ENCODE results near the gene ORM2.
A peak's percentile ranks its signal among the peaks of the same experiment; 100 is the strongest.

Gene ORM2

DNA sequence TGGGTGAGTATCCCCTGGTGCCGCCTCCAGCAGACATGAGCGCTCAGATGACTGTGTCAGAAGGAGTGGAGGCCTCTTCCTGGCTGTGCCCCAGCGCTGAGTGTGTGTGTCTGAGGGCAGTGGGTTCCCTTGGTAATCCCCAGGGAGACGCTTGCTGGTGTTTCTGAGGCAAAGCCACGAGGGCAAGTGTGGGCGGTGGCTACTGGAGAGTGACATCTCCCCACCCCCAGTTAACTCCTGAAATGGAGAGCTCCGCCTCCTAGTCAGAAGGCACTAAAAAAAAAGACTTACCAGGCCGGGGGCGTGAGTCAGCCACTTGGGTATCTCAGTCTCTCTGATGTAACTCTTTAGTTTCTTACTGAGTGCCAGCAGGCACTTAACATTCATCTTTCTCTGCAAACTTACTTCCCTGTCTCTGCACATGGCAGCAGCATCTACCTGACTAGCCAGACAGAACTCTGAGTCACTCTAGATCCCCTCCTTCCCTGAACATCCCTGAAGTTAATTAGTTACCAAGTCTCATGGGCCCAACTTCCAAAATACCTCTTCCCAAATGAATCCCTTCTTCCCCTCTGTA is 19.3 kb downstream of the ORM2 start:
- peak; percentile 92 for DNase-seq

DNA sequence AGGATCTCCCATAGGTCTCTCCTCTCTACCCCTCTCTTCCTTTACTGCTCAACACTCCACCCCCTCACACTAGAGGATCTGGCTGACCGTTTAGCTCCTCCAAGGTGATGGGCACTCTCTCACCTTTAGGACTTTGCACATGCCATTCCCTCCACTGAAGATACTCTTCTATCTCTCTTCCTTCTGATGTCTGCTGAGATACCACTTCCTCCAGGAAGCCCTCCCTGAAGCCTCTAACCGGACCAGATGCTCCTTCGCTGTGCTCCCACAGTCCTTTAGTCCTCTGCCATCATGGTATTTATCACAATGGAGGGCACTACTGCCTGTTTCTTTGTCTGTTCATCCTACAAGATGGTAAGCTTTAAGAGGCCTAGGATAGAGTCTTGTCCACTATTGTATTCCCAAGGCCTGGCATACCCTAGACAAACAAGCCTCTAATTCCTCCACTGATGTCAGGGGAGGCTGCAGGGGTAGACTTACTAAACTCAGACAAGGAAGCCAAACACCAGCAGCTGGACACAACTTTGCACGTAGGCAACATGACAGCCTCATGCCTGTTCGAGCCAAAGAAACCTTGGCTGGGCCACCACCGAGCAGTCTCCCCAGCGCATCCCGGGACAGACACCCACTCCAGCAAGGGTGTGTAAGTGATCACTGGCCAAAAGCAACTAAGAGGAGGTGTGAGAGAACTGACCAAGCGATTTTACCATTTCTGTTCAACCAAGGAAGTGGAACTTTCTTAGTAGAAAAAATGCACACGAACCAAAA is 20.2 kb downstream of the ORM2 start:
- Histone ChIP-seq H3K27ac (peak overlapping the region; percentile 48), H3K9me3 (ENCODE audit: severe bottlenecking) (no peaks in the 10 kb centered on the region), H3K36me3 (peaks cover 100% of the 10 kb centered on the region), H3K4me3 (ENCODE audit: low read depth, low read length) (no peak overlapping the region), H3K27me3 (ENCODE audit: insufficient read depth, low read depth, severe bottlenecking) (no peaks in the 10 kb centered on the region)
- no peak for DNase-seq
- TF ChIP-seq, protein P1, sequence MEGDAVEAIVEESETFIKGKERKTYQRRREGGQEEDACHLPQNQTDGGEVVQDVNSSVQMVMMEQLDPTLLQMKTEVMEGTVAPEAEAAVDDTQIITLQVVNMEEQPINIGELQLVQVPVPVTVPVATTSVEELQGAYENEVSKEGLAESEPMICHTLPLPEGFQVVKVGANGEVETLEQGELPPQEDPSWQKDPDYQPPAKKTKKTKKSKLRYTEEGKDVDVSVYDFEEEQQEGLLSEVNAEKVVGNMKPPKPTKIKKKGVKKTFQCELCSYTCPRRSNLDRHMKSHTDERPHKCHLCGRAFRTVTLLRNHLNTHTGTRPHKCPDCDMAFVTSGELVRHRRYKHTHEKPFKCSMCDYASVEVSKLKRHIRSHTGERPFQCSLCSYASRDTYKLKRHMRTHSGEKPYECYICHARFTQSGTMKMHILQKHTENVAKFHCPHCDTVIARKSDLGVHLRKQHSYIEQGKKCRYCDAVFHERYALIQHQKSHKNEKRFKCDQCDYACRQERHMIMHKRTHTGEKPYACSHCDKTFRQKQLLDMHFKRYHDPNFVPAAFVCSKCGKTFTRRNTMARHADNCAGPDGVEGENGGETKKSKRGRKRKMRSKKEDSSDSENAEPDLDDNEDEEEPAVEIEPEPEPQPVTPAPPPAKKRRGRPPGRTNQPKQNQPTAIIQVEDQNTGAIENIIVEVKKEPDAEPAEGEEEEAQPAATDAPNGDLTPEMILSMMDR (IDR thresholded peaks at IDR 0.05; ENCODE audit: low read depth, low read length) = no peak

More for the DNA sequence above, 19.3 kb downstream of the ORM2 start:
- Histone ChIP-seq H3K9me3 (ENCODE audit: severe bottlenecking) (no peaks in the 10 kb centered on the region), H3K27ac (peak overlapping the region; percentile 50), H3K4me3 (ENCODE audit: low read depth, low read length) (no peak overlapping the region), H3K36me3 (peaks cover 100% of the 10 kb centered on the region), H3K27me3 (ENCODE audit: insufficient read depth, low read depth, severe bottlenecking) (no peaks in the 10 kb centered on the region)
- TF ChIP-seq, protein P1 (IDR thresholded peaks at IDR 0.05; ENCODE audit: low read depth, low read length) = no peak

DNA sequence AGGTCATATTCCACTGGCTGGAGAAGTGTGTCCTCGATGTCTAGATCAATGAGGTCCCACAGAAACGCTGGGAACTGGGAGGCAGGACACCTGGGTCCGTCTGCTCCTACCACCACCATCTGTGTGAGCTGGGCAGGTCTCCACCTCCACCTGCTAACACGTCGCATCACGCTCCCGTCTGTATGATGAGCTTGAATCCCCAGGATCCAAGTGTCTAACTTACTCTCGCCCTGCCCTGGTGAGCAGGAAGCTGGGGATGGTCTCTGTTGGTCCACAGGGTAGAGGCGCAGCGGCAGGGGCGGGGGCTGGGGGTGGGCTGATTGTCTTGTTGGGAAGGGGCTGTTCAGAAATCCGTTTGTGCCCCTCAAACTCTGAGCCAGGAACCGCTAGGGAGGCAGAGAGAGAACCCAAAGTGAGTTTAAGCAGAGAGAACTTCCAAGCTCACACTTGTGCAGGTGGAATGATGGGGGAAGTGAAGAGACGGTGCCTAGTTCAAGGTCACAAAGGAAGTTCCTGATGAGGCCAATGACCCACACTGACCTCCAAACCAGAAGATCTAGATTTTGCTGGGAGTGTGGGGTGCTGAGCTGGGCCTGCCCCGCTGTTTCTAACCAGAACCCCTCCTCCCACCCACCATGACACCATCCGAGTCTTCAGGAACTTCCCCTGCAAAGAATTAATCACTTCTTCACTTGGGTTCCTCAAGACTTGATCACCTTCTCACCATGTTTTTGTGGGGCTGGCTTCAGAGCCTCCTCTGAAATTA is 21.1 kb downstream of the ORM2 start:
- H3K9me3 ChIP-seq (ENCODE audit: severe bottlenecking) = no peaks in the 10 kb centered on the region
- no peaks in the 10 kb centered on the region for H3K27me3 ChIP-seq (ENCODE audit: insufficient read depth, low read depth, severe bottlenecking)
- no peak overlapping the region for H3K4me3 ChIP-seq (ENCODE audit: low read depth, low read length)
- DNase-seq = no peak
- TF ChIP-seq, protein P1 (IDR thresholded peaks at IDR 0.05; ENCODE audit: low read depth, low read length) = no peak
- no peak overlapping the region for H3K27ac ChIP-seq
- H3K36me3 ChIP-seq = peaks cover 100% of the 10 kb centered on the region

DNA sequence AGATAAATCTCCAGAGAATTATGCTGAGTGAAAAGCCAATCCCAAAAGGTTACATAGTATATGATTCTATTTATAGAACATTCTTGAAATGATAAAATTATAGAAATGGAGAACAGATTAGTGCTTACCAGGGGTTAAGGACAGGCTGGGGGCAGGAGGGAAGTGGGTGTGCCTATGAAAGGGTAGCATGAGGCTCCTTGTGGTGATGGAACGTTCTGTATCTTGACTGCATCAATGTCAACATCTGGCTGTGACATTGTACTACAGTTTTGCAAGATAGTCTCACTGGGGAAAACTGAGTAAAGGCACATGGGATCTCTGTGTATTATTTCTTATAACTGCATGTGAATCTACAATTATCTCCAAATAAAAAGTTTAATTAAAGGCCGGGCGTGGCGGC is 22.3 kb downstream of the ORM2 start:
- Histone ChIP-seq H3K36me3 (peaks cover 100% of the 10 kb centered on the region), H3K4me3 (ENCODE audit: low read depth, low read length) (no peak overlapping the region), H3K27ac (no peak overlapping the region), H3K27me3 (ENCODE audit: insufficient read depth, low read depth, severe bottlenecking) (no peaks in the 10 kb centered on the region), H3K9me3 (ENCODE audit: severe bottlenecking) (no peaks in the 10 kb centered on the region)
- TF ChIP-seq, protein P1 (IDR thresholded peaks at IDR 0.05; ENCODE audit: low read depth, low read length) = no peak
- DNase-seq = no peak

DNA sequence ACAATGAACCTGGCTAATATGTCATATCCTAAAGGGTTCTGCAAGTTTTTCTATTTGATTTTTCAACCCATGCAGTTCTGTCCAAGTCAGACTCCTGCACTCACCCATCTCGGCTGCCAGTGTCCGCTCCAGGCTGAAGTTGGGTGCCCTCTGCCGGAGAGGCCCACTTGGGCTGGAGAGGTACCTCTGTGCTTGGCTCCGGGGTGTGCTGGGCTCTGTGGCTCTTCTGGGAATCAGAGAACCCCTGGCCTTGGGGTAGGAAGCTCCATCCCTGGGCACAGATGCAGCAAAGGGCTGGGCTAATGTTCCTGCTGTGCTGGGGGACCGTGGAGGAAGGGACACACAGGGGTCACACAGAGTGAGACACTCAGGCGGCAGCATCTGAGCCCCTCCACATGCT is 26.2 kb downstream of the ORM2 start:
- DNase-seq = no peak
- Histone ChIP-seq H3K27me3 (ENCODE audit: insufficient read depth, low read depth, severe bottlenecking) (no peaks in the 10 kb centered on the region), H3K27ac (no peak overlapping the region), H3K9me3 (ENCODE audit: severe bottlenecking) (no peaks in the 10 kb centered on the region), H3K36me3 (peaks cover 98% of the 10 kb centered on the region), H3K4me3 (ENCODE audit: low read depth, low read length) (no peak overlapping the region)
- TF ChIP-seq, protein P1 (IDR thresholded peaks at IDR 0.05; ENCODE audit: low read depth, low read length) = no peak
